Urothelium cell line (cell line): ENCODE data around the gene IL21R.

ENCODE experiments used
- DNase-seq: peaks from one replicate; pipeline ENCODE4 v3.0.0; 2011; ENCODE audit warnings: low spot score, mixed read lengths
- FAIRE-seq: peaks from 2 replicates; lab custom pipeline; 2011; peaks lifted over from hg19 to GRCh38; lab: Jason Lieb, UNC

The IL21R gene

DNA sequence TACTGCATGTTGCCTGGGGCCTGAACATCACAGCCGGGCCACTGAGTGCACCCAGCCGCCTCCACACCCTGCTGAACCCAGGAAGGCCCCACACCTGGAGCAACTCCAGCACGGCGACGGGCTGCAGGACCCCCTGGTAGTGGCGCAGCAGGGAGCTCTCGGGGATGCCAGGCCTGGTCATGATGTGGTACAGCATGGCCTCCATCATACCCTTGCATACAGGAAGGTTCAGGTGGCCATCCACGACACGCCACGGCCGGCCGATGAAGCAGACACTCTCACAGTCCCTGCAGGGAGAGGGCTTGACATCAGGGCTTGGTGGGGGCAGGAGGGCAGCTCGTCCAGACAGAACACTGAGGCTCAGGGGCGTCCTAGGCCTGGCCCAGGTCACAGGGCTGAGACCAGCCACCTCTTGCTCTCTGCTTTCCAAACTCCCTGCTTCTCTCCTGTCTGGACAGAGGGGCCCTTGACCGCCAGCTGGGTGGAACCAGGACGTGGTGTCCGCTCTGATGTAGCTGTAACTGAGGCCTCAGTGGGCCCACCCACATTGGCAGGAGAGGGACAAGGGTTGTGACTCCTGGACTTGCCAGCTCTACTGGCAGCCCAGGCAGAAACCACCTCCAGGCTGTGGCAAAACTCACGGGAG, 60.3 kb downstream of the IL21R start:
- FAIRE-seq, result no peak
- no peak for DNase-seq

DNA sequence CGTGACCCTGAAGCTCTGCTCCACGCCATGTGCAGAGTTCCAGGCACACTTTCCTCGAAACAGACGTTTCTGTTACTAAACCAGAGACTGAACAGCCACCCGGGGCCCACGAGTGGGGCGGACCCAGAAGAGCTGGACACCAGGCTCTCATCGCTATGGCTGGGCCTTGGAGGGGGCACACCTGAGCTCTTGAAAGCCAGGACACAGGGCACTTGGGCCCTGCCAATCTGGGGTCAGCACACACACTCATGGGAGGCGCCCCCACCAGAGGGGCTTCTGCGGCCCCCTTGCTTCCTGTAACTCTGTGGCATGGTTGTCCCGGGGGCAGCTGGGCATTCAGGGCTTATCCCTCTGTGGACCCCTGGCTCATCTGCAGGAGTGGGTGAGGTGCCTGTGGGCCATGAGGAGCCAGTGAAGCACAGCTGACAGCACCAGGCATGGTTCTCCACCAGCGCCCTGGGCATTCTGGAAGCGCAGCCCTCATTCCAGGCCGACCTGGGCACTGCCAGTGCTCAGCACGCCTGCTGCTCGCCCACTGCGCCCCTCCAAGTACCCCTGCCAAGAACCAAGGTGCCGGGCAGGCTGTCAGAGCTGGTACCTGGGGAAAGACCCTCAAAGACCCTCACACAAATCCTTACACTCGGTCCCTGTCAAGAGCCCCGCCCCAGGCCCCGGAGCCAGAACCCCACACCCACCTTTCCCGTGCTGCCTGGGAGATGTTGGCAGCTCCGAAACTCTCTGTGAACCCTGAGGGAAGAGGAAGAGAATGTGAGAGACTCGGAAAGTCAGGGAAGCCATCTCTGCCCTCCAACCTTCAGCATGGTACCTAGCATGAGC, 61.1 kb downstream of the IL21R start:
- DNase-seq, result no peak
- FAIRE-seq, result no peak

DNA sequence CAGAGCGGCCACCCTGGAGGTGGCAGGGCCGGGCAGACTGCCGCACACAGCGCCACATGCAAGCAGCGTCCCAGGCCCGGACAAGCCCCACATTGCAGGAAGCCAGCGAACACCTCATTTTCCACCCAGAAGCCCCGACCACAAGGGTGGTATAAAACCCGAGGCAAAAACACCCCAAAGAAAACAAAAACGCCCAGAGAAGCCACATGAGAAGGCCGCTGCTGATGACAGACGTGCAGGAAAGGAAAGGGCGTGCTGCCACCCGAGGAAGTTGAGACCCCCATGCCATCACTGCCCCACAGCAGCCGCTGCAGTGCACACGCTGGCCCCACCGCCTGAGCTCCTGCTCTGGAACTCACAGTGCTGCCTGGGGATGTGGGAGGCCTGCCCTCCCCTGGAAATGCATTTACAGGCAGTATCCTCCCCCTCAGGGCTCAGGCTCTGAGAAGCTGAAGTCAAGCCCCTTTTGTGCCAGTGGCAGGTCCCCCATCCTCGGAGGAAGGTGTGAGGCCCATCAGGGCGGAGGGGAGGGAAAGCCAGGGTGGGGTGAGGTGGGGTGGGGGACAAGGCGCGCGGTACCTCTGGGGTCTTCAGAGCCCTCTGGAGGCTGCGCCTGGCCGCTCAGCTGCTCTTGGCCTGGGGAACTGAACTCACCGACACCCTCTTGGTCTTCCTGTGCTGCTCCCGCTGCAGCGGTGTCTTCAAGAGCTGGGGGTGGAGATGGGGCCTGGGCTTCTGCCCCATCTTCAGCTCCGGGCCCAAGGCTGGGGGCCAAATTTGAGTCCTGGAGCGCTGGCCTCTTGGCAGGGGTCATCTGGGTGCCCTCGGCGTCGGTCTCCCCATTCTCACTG, 62.0 kb downstream of the IL21R start:
- DNase-seq (no peak), FAIRE-seq (no peak)

DNA sequence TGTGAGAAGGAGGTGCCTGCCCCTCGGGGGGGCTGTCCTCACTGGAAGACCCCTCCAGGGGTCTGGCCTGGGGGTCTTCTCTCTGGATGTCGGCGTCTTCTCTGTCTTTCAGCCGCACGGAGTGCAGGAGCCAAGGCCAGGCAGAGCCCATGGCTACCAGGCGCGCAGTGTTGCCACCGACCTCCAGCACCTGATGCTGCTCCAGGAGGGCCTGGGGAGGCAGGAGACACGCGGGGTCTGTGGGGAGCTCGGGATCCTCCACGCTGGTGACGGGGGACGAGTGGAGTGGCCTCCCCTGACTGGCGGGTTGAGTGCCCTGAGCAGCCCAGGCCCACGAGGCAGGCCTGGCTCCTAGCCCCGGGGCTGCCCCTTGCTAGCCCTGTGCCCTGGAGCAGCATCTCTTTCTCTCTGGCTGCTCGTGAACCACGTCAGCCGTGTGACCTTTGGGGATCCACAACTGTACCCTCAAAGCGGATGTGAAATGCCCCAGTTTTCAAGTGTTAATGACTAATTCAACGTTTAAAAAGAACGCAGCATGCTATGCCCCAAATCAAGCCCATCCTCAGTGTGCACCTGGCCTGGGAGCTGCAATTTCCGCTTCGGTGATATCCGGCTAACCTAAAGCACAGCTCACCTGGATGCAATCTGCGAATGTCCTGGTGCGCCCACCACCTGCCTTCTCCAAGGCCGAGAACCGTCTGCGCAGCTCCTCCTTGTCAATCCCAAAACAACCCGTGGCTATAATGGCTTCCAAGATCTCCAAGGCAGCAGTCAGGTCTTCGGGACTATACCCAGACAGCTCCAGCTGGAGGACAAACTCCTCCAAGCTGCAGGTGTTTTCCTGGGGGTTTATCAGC, 62.9 kb downstream of the IL21R start:
- FAIRE-seq (no peak), DNase-seq (no peak)

DNA sequence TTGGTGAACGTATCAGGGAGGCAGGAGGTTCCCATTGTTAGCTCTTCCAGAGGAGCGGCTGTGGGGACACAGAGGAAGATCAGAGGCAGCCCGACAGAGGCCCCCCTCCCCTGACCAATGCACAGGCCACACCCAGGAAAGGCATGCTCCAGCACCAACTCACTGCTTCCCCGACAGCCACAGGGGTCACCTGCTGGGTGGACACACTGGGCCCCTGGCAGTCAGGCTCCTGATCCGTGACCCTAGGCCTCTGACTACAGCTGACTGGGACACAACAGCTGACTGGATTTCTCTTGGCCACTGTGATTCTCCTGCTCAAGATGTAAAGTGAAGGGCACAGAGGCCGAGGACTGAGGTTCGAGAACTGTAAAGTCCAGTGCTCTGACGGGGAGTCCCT, 63.5 kb downstream of the IL21R start:
- DNase-seq, result no peak
- FAIRE-seq, result no peak

DNA sequence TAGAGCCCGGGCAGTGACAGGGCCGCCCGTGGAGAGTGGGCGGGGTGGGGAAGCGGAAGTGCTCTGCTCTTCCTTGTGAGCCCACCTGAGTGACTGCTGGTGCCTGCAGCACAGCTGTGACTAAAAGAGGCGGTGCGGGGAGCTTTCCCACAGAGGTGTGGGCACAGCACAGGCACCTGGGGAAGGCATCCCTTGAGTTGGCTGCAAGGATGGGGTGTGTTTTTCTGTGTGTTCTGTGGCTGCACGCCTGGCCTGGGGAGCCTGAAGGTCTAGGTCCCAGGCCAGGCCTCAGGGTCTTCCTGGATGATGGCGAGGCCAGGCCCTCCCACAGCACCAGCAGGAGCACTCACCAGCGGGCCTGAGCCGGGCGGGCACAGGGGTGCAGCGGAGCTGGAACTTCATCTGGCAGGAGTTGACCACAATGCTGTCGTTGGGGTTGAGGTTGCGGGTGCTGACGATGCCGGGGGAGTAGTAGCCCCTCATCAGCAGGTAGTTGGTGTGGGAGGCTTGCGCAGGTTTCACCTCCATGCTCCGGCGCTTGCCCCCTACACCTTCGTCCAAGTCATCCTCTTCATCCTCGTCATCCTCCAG, 67.1 kb downstream of the IL21R start:
- DNase-seq, result no peak
- no peak for FAIRE-seq

DNA sequence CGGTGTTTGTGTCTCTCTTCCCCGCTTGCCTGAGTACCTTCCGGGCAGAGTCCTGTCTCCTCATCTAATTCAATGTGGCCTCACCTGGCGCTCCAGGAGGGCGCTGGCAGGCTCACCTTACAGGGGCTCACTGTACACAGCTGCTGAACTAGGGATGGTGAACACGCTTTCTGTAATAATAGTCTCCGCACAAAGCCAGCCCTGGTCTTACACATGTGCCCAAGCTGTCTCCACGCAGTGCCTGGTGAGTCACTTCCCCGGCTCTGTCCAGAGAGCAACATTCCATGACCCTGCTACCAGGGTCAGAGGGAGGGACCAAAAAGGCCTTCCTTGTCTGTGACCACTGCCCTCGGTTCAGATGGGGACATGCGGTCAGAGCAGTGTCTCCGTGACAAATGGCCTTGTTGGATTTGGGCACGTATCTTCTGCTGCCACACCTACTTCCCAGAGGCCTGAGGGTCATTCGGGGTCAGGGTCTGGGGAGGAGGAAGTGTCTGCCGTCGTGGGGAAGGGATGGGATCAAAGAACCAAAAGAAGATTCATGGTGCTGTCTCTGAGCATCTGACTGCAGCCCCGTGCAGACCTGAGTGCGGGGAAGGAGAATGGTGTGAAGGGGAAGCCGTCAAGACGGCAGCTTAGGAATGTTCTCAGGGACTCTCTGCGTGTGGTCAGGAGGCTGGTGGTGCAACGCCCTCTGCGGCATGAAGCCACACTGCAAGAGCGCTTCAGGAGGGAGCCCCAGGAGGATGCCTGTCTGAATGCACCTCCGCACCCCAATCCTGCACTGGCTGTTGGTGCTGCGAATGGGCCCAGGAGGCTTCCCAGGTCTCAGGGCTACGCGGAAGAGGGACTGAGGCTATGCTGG, 68.8 kb downstream of the IL21R start:
- no peak for DNase-seq
- FAIRE-seq, result no peak

DNA sequence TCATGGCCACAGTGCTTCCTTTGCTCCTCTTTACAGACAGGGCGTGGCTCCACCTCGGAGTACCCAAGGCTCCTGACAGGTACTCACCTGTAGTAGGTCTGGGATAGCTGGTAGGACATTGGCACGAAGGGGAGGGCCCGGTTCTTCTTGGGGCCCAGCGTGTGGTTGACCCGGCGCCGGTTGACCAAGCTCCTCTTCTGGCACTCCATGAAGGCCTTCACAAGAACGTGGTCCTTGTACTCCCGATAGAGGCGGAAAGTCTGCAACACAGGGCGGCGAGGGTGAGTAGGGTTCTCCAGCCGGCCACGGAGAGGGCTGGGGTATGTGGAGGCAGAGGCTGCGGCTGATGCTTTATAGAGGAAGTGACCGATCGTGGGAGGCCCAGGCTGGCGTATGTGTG, 69.7 kb downstream of the IL21R start:
- DNase-seq (no peak), FAIRE-seq (no peak)

DNA sequence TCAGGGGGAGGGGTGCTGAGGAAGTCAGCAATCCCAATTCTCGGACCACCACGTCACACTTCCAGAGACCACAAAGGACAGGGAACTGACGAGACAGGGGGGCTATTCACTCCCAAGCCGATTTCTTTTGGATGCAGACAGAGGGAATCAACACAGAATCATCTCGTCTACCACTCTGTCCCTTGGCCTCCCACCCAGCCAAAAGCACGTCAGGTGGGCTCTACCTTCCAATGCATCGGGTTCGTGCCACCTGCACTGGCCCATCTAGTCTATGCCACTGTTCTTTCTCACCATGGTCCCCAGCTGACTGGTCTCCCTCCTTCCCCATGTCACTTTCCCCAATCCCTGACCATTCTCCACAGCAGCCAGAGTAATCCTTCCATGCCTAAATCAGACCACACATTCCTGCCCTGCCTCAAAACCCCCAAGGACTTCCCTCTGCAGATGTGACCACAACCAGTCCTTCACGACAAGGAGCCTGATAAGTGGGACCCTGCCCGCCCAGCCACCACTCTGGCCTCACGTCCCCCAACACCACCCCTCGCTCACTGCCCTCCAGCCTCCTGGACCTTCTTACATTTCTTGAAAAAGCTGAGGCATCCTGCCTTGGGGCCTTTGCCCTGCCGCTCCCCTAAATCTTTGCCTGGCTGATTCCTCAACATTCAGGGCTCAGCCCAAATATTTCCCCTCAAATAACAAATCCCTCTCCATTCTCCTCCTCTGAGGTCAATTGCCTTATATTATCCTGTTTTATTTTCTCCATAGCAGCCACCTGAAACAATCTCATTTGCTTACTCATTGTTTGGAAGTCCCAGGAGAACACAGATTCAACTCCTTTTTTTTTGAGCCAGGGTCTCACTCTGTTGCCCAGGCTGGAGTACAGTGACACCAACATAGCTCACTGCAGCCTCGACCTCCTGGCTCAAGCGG, 70.4 kb downstream of the IL21R start:
- FAIRE-seq (no peak), DNase-seq (no peak)

DNA sequence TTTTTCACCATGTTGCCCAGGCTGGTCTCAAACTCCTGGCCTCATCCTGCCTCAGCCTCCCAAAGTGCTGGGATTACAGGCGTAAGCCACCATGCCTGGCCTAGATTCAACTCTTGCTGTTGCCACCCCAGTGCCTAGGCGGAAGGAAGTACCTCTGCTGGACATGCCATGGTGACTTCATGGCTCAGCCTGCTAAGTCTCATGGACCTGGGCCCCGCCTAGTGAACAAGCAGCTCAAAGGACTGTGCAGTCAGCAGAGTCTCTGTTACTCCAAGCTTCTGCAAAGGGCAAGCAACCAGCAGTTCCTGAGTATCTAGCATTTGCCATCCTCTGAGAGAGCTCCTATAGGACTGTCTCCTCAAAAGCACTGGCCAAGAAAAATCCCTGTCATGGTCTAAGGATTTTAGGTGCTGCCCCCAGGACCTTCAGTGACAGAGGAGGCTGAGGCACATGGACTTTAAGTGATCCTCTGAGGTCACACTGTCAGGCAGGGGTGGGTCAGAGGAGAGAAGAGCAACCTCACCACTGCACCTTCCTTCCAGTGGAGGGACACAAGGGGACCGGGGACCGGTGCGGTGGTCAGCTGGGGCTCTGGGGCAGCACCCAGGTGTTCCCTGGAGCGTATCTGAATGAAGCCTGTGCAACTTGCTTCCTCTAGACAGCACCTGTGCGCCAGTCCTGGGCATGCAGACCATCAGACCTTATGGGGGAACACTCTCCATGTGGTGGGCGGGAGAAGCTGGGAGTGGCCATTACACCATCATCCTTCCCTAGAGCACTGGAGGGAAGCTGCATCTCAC, 71.3 kb downstream of the IL21R start:
- DNase-seq, result no peak

DNA sequence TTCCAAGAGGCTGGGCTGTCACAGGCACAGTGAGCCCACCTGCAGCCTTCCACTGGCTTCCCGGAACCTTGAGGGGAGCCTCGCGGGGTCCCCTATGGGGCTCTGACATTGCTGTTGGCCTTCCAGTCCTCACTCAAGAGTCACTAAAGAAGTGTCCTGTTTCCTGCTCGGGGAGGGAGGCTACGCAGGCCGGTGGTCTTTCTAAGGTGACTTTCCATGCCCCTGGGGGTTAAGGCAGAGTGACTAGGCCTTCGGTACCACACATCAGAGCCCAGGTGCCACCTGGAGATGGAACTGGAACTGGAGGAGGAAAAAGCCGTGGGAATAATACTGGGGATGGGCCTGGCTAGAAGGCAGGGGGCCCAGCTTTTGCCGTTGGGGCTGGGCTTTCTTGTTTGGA, 72.1 kb downstream of the IL21R start:
- DNase-seq (no peak), FAIRE-seq (no peak)

More for the DNA sequence above, 71.3 kb downstream of the IL21R start:
- no peak for FAIRE-seq

DNA sequence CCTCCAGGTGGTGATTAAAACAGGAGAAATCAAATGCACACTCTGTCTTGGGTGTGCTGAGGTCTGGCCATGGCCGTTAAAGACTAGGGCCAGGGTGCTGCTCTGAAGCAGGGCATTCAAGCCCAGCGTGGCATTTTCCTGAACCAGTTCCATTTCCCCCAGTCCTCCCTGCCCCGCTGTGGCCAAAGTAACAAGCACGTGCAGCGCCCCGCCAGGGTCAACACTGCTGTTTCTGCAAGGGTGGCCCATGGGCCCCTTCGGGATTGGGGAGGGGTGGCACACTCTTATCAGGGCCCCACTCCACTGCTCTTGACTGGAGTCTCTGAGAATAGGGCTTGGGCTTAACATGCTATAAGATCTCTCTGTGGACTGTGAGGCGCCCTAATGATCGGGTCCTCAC, 72.9 kb downstream of the IL21R start:
- DNase-seq (no peak), FAIRE-seq (no peak)

DNA sequence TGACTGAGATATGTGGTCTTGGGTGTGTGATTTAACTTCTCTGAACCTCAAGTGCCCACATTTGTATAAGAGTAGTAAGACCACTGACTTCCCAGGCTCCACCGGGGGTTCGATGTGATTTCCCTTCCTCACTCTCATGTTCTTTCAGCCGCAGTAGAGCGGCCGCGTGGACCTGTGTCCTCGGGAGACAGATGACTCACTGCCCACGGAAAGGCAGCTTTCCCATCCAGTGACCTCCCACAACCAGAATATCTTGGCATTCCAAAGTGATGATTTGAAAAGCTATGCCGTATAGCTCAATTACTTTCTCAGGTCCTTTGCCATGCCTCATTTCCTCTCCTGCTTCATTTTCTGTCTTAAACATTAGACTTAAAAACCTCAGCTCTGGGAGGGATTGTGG, 73.6 kb downstream of the IL21R start:
- DNase-seq (peak; percentile 32), FAIRE-seq (no peak)

DNA sequence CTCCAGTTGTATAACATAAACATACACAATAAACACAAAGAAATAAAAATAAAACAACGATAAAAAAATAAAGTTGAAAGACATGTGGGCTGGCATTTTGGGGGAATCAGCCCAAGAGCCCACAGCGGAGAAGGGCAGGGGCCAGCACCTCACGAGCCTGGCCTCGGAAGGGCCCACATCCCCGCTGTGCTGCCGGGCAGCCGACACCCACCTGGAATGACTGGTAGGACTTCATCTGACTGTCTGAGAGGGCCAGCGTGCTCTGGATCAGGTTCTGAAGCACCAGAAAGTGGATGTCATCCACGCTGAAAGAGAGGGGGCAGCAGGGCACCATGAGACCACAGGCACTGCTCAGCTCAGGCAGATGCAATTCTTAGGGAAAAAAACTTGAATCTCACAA, 74.3 kb downstream of the IL21R start:
- no peak for DNase-seq
- FAIRE-seq, result no peak

DNA sequence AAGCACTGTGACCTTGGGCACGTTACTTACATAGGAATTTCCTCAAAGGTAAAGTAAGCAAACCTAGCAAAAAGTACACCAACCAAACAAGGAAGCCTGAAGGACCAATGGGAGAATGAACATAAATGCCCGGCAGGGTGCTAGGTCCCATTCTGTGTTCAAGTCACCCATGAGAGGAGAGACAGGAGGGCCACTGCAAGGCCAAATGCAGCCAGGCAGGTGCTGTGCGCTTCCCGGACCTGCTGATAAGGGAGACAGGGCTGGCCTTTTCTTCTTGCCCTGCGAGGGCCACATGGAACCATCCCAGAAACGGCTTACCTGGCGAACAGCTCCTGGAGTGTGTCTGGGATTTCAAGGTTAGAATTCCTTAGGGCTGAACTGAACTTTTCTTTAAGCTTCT, 78.8 kb downstream of the IL21R start:
- FAIRE-seq, result no peak
- no peak for DNase-seq

DNA sequence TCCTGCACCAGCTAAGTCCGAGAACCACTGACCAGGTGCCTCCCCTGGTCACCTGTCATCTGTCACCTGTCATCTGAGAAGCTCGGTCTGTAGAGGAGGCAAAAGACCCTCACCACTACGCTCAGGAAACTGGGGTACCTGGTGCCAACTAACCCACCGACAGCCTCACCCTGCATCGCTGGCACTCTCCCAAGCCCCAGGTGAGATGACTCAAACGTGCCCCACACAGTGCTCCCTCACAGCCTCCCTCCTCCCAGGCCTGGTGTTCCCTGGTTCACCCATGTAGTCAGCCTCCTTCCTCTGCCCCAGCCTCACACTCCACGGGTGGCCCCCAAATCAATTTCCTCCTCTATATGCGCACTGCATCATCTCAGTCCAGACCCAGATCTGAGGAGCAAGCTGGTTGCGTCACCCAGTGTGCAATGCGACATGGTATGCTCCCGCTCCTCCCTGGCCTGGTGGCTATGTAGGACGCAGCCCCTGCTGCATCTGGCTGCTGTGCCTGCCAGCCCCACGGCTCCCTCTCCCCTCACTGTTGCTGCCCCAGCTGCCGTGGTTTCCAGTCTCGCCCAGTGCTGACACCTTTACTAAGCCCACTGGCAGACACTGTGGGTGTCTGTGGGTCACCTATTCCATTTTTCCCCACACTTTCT, 79.4 kb downstream of the IL21R start:
- DNase-seq (no peak), FAIRE-seq (peak; percentile 13)
